Measurements from ENCODE around the gene PALD1.
"Not testable (repeated sequence)": the region's sequence is repeated elsewhere in the genome, so short reads cannot be mapped to it uniquely, and the experiment has no call there.

The PALD1 gene

GRCh38 chr10:70481831-70482530 is 3.4 kb downstream of the PALD1 start:
- no peak for DNase-seq (ENCODE audit: low read depth in 3 of 3)

GRCh38 chr10:70482982-70483760 is 4.6 kb downstream of the PALD1 start:
- no peak for DNase-seq (ENCODE audit: low read depth in 3 of 3)

DNA sequence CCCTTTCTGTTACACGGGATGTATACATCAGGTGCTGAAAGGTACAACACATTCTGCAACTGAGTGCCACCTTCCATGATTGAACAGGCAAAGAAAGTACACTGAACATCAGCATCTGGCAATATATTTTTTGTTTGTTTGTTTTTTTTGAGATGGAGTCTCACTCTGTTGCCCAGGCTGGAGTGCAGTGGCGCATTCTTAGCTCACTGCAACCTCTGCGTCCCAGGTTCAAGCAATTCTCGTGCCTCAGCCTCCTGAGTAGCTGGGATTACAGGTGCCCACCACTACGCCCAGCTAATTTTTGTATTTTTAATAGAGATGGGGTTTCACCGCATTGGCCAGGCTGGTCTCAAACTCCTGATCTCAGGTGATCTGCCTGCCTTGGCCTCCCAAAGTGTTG is 5.3 kb downstream of the PALD1 start:
- DNase-seq (ENCODE audit: low read depth in 3 of 3): not testable (repeated sequence)

GRCh38 chr10:70487824-70488223 is 9.3 kb downstream of the PALD1 start:
- DNase-seq (ENCODE audit: low read depth in 3 of 3): no peak

- no peak for DNase-seq (ENCODE audit: low read depth in 3 of 3)
These were observed 11.6 kb downstream of the PALD1 start for GRCh38 chr10:70490142-70490541.

DNA sequence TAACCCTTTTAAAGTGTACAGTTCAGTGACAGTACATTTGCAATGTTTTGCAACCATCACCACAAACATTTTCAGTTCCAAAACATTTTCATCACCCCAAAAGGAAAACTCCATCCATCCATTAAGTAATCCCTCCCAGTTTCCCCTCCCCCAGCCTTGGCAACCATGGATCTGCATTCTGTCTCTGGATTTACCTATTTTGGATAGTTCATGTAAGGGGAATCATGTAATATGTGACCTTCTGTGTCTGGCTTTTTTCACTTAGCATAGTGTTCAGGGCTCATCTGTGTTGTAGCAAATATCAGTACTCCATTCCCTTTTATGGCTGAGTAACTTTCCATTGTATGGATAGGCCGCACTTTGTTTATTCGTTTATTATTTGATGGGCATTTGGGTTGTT is 13.0 kb downstream of the PALD1 start:
- DNase-seq (ENCODE audit: low read depth in 3 of 3): no peak

GRCh38 chr10:70492786-70493659 is 14.5 kb downstream of the PALD1 start:
- DNase-seq (ENCODE audit: low read depth in 3 of 3): no peak

DNA sequence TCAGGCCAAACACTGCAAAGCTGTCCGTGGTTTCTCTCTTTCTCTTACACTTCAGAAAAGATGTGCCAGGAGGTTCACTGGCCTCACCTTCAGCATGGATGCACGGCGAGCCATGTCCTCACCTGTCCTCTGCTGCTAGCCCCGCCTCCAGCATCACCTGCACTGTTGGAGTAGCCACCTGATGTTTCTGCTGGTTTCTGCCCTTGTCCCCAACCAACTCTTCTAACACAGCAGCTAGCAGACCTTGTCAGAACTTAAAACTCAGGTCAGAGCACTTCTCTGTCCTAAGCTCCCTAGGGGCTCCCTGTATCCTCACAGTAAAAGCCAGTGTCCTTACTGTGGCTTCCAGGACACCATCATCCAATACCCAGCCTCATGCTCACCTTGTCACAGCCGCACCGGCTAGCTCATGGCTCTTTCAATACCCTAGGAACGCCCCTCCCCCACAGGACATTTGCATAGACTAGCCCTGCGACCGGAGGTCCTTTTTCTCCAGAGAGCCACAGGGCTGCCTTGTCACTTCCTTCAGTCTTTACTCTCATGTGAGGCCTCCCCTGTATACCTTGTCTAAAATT is 15.2 kb downstream of the PALD1 start:
- no peak for DNase-seq (ENCODE audit: low read depth in 3 of 3)

- no peak for DNase-seq (ENCODE audit: low read depth in 3 of 3)
These were observed 16.0 kb downstream of the PALD1 start for GRCh38 chr10:70494536-70494935.

GRCh38 chr10:70494966-70495365 is 16.4 kb downstream of the PALD1 start:
- DNase-seq (ENCODE audit: low read depth in 3 of 3): no peak

DNA sequence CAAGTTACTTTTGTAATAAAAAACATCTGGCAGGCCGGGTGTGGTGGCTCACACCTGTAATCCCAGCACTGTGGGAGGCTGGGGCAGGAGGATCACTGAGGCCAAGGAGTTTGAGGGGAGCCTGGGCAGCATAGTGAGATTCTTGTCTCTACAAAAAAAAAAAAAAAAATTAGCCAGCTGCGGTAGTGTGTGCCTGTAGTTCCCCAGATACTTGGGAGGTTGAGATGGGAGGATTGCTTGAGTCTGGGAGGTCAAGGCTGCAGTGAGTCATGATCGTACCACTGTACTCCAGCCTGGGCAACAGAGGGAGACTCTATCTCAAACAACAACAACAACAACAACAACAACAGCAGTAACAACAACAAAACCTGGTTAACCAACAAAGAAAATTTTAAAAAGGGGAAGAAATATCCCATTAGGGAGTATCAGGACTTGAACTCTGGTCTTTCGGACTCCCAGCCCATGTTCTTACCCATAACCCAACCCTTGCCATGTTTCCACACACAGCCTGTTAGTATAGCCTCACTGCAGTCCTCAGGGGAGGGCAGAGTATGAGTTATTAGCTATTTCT is 17.2 kb downstream of the PALD1 start:
- DNase-seq (ENCODE audit: low read depth in 3 of 3): no peak

GRCh38 chr10:70496341-70497119 is 18.0 kb downstream of the PALD1 start:
- no peak for DNase-seq (ENCODE audit: low read depth in 3 of 3)

DNA sequence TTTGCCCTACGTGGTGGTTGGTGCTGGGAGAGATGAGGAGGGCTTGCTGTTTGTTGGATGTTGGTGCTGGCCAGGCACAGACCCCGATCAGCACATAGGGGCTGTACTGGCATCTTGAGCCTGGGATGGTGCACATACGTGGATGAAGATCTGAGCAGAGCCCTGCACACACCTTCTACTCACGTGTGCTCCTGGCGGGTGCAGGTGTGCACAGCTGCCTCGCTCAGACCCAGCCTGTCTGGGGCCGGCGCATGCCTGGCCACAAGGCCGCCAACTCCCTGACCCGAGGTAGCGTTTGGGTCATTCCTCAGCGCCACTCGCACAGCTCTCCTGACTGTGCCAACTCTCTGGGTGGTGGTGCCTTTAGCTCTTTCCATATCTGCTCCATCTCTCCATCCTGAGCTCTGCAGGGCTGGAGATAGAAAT is 18.6 kb downstream of the PALD1 start:
- no peak for DNase-seq (ENCODE audit: low read depth in 3 of 3)

GRCh38 chr10:70498970-70499835 is 20.6 kb downstream of the PALD1 start:
- DNase-seq (ENCODE audit: low read depth in 3 of 3): no peak

GRCh38 chr10:70499836-70500167 is 21.2 kb downstream of the PALD1 start:
- no peak for DNase-seq (ENCODE audit: low read depth in 3 of 3)

- DNase-seq (ENCODE audit: low read depth in 3 of 3): no peak
These were observed 21.8 kb downstream of the PALD1 start for GRCh38 chr10:70500368-70500767.

DNA sequence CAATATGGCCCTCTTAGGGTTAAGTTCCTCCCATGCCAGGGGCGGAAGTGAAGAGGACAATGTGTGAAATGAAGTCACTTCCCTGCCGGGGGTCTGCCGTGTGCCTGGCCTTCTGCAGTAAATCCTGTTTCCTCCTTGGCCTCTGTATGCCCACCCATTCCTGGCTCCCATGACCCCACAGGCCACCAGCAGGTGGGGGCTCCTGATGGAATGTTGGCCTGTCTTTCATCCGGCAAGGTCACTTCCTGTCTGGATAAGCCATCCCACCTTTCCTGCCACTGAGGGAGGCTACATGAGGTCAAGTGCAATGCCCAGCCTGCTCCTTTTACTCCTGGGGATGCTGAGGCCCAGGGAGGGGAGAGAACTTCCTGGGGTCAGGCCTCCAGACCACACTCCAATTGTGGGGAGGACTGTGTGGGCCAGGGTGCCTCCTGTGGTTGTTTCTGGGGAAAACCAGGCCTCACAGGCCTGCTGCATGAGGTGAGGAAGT is 22.3 kb downstream of the PALD1 start:
- no peak for DNase-seq (ENCODE audit: low read depth in 3 of 3)

DNA sequence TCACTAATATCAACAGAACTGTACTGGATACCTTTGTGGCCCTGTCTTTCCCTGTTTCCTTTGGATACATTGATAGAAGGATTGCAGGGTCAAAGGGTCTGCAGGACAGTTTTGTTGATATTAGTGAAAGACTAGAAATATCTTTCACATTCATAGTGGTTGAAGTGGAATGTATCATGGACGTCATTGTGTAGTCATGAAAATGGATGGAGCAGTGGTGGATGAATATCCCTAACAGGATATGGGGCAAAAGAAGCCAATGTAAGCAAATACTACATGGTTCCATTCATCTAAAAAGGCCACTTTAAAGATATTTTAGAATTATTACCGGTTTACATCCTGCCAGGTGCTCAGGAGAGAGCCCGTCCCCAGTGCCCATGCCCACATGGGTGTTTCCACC is 23.8 kb downstream of the PALD1 start:
- DNase-seq (ENCODE audit: low read depth in 3 of 3): no peak

DNA sequence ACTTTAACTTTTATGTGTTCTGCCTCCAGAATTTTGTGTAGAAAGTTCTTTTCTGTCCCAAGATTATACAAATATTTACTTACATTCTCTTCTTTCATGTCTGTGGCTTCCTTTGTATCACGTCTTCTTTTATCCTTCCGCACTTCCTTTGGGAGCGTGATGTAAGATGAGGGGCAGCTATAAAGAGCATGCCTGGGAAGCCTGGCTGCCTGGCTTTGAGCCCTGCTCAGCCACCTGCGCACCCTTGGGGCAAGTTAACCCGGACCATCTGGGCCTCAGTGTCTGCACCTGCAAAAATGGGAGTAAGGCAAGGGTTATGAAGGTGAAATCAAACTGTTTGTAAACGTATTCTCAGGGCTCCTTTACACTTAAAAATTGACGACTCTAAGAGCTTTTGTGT is 25.2 kb downstream of the PALD1 start:
- DNase-seq (ENCODE audit: low read depth in 3 of 3): no peak

Data from stimulated activated CD4-positive, alpha-beta T cell treated with anti-CD3 and anti-CD28 coated beads, TNF-alpha, amount 100 ng/mL, for 4 hours (primary cell).